ENCODE data around the gene ANK3. TPM values are rescaled to one million over a fixed set of nuclear protein-coding genes. Genes with fewer than 3 reads are reported as not detected.
A peak's percentile ranks its signal among the peaks of the same experiment; 100 is the strongest.

ANK3 gene
- total RNA-seq, 2 donors from 2014 or later: 33.3 to 51.4 TPM

DNA sequence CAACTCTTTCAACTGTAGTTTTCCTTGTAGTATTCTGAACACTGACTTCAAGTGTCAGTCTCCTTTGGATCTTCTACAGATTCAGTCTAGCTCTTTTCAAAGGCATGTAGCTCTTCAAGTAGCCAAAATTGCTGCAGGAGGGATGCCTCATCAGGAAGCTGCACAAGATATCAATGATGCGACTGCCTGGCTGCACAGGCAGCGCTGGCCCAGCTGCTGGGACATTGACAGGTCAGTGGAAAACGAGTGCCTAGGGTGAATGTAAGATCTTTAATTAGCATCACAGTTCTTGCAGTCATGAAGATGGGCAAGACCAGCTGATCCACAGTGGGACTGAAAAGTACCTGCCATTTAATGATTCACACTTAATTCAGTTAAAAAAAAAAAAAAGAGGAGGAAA lies 167.6 kb downstream of the ANK3 start:
- H3K27me3 Mint-ChIP-seq (ENCODE audit: low read depth): no peaks in the 10 kb centered on the region
- DNase-seq (no peak), ATAC-seq (replicated peaks in 1 of 2) (no peak)
- no peaks in the 10 kb centered on the region for H3K4me1 Mint-ChIP-seq (ENCODE audit: low read depth)
- H3K27ac Mint-ChIP-seq: no peak overlapping the region
- H3K36me3 Mint-ChIP-seq (ENCODE audit: insufficient read depth in 2 of 2): peaks cover 0 to 5% of the 10 kb centered on the region in 2 donors
- no peak overlapping the region for H3K4me3 Mint-ChIP-seq
- peaks cover 0 to 5% of the 10 kb centered on the region in 2 donors for H3K9me3 Mint-ChIP-seq

DNA sequence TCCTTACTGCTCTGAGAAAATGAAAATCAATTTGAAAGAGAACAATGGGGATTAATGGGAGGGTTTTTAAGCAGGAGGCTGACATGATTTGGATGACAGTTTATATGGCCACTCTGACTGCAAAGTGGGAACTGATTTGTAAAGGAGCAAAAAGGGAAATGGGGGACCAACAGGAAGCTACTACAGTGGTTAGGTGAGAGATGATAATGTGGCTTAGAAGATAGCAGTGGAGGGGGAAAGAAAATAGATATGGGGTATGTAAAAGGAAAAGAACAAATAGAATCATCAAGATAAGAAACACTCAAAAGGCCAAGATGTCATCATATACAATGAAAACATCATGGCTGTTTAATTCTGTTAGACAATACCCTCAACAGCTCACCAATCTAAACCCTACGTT lies 177.5 kb downstream of the ANK3 start:
- peaks cover 3 to 21% of the 10 kb centered on the region in 2 donors for H3K36me3 Mint-ChIP-seq (ENCODE audit: insufficient read depth in 2 of 2)
- H3K27me3 Mint-ChIP-seq (ENCODE audit: low read depth): no peaks in the 10 kb centered on the region
- no peak for DNase-seq
- no peak overlapping the region for H3K27ac Mint-ChIP-seq
- no peak overlapping the region for H3K4me3 Mint-ChIP-seq
- no peak for ATAC-seq (replicated peaks in 1 of 2)
- H3K9me3 Mint-ChIP-seq: peaks cover 2% of the 10 kb centered on the region in 2 donors
- H3K4me1 Mint-ChIP-seq (ENCODE audit: low read depth): peaks cover 16% of the 10 kb centered on the region

DNA sequence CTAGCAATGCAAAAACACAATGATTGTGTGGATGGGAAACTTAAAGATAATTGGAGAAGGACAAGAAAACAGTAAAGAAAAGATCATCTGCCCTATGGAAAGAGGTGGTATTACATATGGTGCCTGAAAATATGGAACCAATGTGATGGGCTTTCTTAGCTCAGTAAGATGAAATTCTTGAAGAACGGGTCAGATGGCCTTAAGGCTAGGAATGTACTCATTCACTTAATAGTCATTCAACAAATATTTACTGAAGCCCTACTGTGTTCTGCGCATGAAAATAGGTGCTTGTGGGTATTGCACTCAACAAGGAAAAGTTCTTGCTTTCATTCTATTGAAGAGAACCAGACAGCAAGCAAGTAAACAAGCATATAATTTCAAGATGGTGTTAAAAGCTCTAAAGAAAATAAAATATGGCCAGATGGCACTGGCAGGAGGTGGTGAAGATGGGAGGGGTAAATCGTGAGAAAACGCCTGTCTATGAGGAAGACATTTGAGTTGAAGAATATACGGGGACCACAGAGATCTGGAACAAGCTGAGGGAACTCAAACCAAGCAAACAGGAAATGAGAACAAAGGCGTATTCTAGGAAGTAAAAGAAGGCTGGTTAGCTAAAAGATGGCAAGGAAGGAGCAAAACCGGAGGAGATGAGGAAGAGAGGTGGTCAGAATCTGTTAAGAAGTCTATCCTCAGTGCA lies 179.7 kb downstream of the ANK3 start:
- Mint-ChIP-seq H3K9me3 (no peaks in the 10 kb centered on the region), H3K4me3 (peak overlapping the region in 1 of 2 donors; percentile 2), H3K36me3 (ENCODE audit: insufficient read depth in 2 of 2) (peaks cover 3 to 19% of the 10 kb centered on the region in 2 donors), H3K27me3 (ENCODE audit: low read depth) (no peaks in the 10 kb centered on the region), H3K27ac (peak overlapping the region; percentile 2), H3K4me1 (ENCODE audit: low read depth) (peaks cover 16% of the 10 kb centered on the region)
- DNase-seq: no peak
- ATAC-seq (replicated peaks in 1 of 2): no peak

DNA sequence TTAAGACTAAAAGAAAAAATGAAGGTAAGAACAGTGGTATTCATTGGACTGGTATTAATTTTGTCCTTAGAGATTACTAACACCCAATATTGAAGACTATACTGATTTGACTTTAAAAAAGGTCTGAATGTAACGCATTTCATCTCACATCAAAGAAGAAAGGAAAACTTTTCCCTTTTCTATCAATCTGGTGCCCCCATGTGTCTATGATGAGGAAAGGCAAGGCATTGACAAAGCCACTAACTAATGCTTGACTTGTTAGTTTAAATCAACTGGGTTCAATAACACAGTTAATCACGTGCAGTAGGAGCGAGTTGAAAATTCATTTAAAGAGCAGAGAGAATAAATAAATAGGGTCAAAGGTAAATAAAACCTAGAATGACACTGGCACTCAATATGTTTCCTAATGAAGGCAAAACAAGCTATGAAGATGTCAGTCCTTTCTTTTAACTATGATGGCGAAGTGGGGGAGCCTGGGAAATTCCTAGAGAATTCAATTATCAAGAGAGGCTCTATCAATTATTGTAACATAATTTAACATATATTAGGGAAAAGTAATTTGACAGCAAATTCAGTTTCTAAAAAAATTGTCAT lies 180.9 kb downstream of the ANK3 start:
- Mint-ChIP-seq H3K4me1 (ENCODE audit: low read depth) (peaks cover 16% of the 10 kb centered on the region), H3K27me3 (ENCODE audit: low read depth) (no peaks in the 10 kb centered on the region), H3K9me3 (no peaks in the 10 kb centered on the region), H3K4me3 (no peak overlapping the region), H3K27ac (no peak overlapping the region), H3K36me3 (ENCODE audit: insufficient read depth in 2 of 2) (peaks cover 3 to 18% of the 10 kb centered on the region in 2 donors)
- DNase-seq: no peak
- ATAC-seq (replicated peaks in 1 of 2): no peak

DNA sequence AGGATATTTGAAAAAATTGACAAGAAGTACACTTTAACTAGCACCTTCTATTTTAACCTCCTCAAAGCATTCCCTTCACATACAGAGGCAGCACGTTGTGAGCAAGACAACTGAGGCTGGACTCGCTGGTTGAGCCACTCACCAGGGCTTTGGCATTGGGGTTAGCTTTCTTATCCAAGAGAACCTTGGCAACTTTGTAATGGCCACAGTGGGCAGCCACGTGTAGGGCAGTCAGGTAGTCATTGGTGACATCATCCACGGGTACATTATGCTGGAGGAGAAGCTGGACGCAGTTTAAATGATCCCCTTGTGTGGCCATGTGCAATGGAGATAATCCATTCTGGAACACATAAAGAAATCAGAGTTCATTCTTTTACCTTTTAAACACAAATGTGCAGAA lies 181.8 kb downstream of the ANK3 start:
- Mint-ChIP-seq H3K27me3 (ENCODE audit: low read depth) (no peaks in the 10 kb centered on the region), H3K4me1 (ENCODE audit: low read depth) (peaks cover 16% of the 10 kb centered on the region), H3K4me3 (no peak overlapping the region), H3K27ac (no peak overlapping the region), H3K36me3 (ENCODE audit: insufficient read depth in 2 of 2) (peaks cover 3 to 18% of the 10 kb centered on the region in 2 donors), H3K9me3 (no peaks in the 10 kb centered on the region)
- ATAC-seq (replicated peaks in 1 of 2) (no peak), DNase-seq (no peak)

DNA sequence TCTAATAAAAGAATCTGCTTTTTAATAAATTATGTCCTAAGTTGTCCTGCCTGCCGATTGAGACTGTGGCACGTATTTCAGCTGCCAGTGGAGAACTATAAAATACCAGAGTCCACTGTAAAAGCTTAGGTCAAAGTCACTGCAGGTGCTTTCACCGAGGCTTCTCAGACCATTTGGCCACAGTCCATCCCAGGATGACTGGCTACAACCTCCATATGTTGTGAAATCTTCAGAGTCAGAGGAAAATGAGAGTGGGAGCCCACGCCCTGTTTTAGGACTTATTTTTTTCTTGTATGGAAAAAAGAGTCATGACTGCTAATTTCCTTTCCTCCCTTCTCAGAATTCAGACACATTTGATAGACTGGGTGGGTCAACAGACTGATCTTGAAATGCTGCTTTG lies 182.9 kb downstream of the ANK3 start:
- DNase-seq: no peak
- no peak overlapping the region for H3K4me3 Mint-ChIP-seq
- H3K4me1 Mint-ChIP-seq (ENCODE audit: low read depth): peaks cover 16% of the 10 kb centered on the region
- no peaks in the 10 kb centered on the region for H3K9me3 Mint-ChIP-seq
- no peak overlapping the region for H3K27ac Mint-ChIP-seq
- no peaks in the 10 kb centered on the region for H3K27me3 Mint-ChIP-seq (ENCODE audit: low read depth)
- ATAC-seq (replicated peaks in 1 of 2): no peak
- peaks cover 3 to 8% of the 10 kb centered on the region in 2 donors for H3K36me3 Mint-ChIP-seq (ENCODE audit: insufficient read depth in 2 of 2)

DNA sequence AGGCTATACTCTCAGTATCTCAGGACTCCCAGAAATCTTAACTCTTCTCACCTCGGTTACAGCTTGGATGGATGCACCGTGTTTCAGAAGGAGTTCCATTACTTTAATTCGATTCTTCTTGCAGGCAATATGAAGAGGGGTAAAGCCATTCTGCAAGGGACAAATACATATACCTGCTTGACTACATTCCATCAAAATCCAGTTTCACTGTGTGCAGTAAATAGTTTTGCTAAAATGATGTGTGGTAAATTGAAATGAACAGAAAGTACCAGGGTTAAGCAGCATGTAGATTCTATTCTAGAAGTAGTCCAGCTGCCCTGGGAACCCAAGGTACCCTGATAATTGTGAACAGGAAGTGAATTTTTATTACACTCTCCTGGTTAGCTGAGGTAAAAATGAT lies 183.9 kb downstream of the ANK3 start:
- Mint-ChIP-seq H3K4me3 (no peak overlapping the region), H3K4me1 (ENCODE audit: low read depth) (peaks cover 9% of the 10 kb centered on the region), H3K36me3 (ENCODE audit: insufficient read depth in 2 of 2) (peaks cover 0 to under 1% of the 10 kb centered on the region in 2 donors), H3K27me3 (ENCODE audit: low read depth) (no peaks in the 10 kb centered on the region), H3K27ac (no peak overlapping the region), H3K9me3 (no peaks in the 10 kb centered on the region)
- ATAC-seq (replicated peaks in 1 of 2) (no peak), DNase-seq (no peak)

DNA sequence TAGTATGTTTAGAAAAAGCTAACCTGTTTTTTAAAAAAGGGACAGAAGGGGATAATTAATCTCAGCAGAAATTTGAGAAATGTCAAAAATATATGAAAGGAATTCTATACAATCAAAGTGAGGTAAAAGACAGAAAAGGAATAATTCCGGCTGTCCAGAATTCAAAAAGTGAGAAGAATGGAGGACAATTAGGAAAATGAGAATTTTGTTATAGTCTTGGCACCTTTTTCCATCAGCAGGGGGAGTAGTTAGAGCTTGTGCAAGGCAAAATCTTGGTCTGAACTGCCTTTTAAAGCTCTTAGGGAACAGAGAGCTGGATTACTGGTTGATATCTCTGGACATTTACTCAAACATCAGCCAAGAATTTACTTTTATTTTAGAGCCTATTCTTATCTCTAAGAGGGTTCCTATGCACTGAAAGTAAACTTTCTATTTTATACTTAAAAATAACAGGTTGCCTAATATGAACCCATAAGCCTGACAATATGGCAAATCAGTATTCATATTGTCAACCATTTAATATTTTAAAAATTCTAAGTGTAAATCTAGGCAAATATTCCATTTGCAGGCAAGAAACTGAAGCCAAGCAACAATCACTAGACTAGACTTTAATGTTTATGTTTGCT lies 185.6 kb downstream of the ANK3 start:
- Mint-ChIP-seq H3K4me1 (ENCODE audit: low read depth) (no peaks in the 10 kb centered on the region), H3K36me3 (ENCODE audit: insufficient read depth in 2 of 2) (no peaks in the 10 kb centered on the region), H3K9me3 (no peaks in the 10 kb centered on the region), H3K27ac (no peak overlapping the region), H3K4me3 (no peak overlapping the region), H3K27me3 (ENCODE audit: low read depth) (no peaks in the 10 kb centered on the region)
- no peak for ATAC-seq (replicated peaks in 1 of 2)
- no peak for DNase-seq

DNA sequence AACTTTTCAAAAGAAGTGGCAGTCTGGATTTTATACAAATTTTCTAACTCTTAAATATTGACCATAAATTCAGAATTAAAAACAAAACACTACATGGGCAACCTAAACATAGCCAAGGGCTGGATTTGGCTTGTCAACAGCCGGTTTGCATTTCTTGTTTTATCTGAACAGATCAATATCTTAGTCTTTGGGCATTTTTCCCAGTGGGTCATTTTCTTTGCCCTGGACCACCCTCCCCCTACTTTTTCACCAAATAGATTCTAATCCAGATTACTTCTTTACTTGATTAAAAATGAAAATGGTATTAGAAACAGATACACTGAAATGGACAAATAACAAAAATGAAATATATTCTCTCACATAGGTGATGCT lies 189.0 kb downstream of the ANK3 start:
- Mint-ChIP-seq H3K27ac (no peak overlapping the region), H3K4me1 (ENCODE audit: low read depth) (no peaks in the 10 kb centered on the region), H3K36me3 (ENCODE audit: insufficient read depth in 2 of 2) (peaks cover 0 to 7% of the 10 kb centered on the region in 2 donors), H3K9me3 (no peaks in the 10 kb centered on the region), H3K27me3 (ENCODE audit: low read depth) (no peaks in the 10 kb centered on the region), H3K4me3 (no peak overlapping the region)
- ATAC-seq (replicated peaks in 1 of 2): no peak
- DNase-seq: no peak

DNA sequence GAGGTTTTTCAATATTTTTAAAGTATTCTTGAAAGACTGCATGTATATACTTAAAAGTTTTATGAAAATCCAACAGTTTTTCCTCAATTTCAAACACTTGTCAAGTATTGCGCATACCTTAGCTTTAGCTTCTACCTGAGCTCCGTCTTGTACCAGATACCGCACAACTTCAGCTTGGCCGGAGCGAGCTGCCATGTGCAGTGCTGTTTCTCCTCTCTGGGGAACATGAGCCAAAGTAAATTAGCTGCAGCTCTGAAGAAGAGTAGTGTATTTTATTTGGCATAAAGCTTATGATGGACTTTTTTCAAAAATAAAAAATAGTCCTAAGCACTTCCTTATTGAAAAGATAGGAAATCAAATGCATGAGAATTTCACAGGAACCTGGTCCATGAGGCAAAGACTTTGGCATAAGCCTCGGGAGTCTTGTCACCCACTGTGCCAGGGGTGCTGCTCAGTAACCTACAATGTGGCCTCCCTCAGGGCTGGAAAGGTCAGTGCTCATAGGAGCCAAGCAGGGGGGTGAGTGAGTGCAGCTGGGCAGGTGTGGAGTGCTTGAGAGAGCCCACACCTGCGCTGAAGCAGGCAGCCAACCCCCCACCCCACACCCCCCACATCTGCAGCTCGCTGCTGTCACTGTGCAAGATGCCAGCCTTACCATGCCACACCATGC lies 189.5 kb downstream of the ANK3 start:
- Mint-ChIP-seq H3K4me1 (ENCODE audit: low read depth) (no peaks in the 10 kb centered on the region), H3K36me3 (ENCODE audit: insufficient read depth in 2 of 2) (peaks cover 0 to 9% of the 10 kb centered on the region in 2 donors), H3K27me3 (ENCODE audit: low read depth) (no peaks in the 10 kb centered on the region), H3K4me3 (no peak overlapping the region), H3K9me3 (no peaks in the 10 kb centered on the region), H3K27ac (no peak overlapping the region)
- DNase-seq (no peak), ATAC-seq (replicated peaks in 1 of 2) (no peak)

DNA sequence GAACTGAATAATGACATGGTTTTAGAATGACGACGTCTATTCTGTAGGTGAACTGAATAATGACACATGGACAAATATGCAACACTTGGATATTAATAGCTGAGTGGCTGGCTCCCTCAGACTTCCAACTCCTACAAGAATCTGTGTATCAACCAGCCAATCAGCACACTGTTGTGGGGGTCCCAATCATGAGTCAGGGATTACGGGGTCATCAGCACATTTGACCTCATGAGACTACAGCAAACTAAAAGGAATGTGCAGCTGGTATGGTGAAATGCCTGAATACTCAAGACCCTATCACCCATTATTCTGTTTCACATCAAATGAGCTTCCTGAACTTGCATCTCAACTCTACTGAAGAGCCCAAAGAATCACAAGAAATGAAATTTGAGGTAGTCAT lies 192.5 kb downstream of the ANK3 start:
- DNase-seq: no peak
- no peaks in the 10 kb centered on the region for H3K27me3 Mint-ChIP-seq (ENCODE audit: low read depth)
- no peak for ATAC-seq (replicated peaks in 1 of 2)
- no peak overlapping the region for H3K27ac Mint-ChIP-seq
- H3K4me1 Mint-ChIP-seq (ENCODE audit: low read depth): no peaks in the 10 kb centered on the region
- no peaks in the 10 kb centered on the region for H3K9me3 Mint-ChIP-seq
- H3K36me3 Mint-ChIP-seq (ENCODE audit: insufficient read depth in 2 of 2): peaks cover 2 to 18% of the 10 kb centered on the region in 2 donors
- H3K4me3 Mint-ChIP-seq: no peak overlapping the region

DNA sequence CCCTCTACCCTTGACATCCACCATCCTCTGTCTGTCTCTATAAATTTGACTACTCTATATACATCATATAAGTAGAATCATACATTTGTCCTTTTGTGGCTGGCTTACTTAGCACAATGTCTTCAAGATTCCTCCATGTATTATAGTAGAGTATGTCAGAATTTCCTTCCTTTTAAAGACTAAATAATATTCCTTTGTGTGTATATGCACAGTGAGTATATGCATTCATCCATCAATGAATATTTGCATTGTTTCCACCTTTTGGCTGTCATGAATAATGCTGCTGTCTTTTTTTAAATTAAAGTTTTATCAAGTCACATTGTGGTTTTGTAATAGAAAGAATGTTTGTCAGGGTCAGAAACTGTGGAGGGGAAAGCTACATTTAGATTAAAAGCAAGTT lies 195.3 kb downstream of the ANK3 start:
- H3K27ac Mint-ChIP-seq: no peak overlapping the region
- H3K36me3 Mint-ChIP-seq (ENCODE audit: insufficient read depth in 2 of 2): peaks cover 2 to 30% of the 10 kb centered on the region in 2 donors
- no peaks in the 10 kb centered on the region for H3K9me3 Mint-ChIP-seq

DNA sequence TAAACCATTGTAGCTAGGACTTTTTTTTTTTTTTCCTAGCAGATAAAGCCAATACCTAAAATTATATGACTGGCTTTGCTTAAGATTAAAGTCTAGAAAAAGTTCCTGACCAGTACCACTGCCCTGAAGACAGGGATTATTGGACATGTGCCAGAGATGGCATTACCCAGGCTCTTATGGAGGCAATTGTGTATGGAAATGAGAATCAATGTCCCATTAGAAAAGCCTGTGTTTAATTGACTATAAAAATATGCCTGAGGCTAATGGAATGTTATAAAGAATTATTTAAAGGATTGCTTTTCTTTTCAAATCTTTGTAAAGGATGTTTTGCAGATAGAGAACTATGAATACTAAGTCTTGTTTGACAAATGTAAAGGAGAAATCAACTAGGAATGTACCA lies 196.7 kb downstream of the ANK3 start:
- DNase-seq (no peak), ATAC-seq (replicated peaks in 1 of 2) (no peak)
- no peaks in the 10 kb centered on the region for H3K9me3 Mint-ChIP-seq
- peaks cover 2 to 30% of the 10 kb centered on the region in 2 donors for H3K36me3 Mint-ChIP-seq (ENCODE audit: insufficient read depth in 2 of 2)
- no peak overlapping the region for H3K4me3 Mint-ChIP-seq
- H3K27me3 Mint-ChIP-seq (ENCODE audit: low read depth): no peaks in the 10 kb centered on the region
- H3K4me1 Mint-ChIP-seq (ENCODE audit: low read depth): peaks cover 5% of the 10 kb centered on the region
- H3K27ac Mint-ChIP-seq: no peak overlapping the region

More for the DNA sequence above, 195.3 kb downstream of the ANK3 start:
- DNase-seq: no peak
- ATAC-seq (replicated peaks in 1 of 2): no peak
- Mint-ChIP-seq H3K4me1 (ENCODE audit: low read depth) (peaks cover 5% of the 10 kb centered on the region), H3K4me3 (no peak overlapping the region), H3K27me3 (ENCODE audit: low read depth) (no peaks in the 10 kb centered on the region)
